NCI-H2107 (cell line): ENCODE data around the gene NDNF.

ENCODE experiments used
- DNase-seq: peaks from one replicate; lab custom pipeline; 2025; lab: John Stamatoyannopoulos, UW

NDNF gene

GRCh38 chr4:121072224-121073003 is at the start of gene NDNF:
NDNF (minus strand) TSS chr4:121072535; CDS start chr4:121045837, 26,698 bp downstream.
- DNase-seq: no peak

- DNase-seq: no peak
Observed at GRCh38 chr4:121119715-121120114, 47.4 kb upstream of the NDNF start.

GRCh38 chr4:121118344-121118743 is 46.0 kb upstream of the NDNF start:
- DNase-seq: no peak

GRCh38 chr4:121114756-121115155 is 42.4 kb upstream of the NDNF start:
- no peak for DNase-seq

- no peak for DNase-seq
Observed at GRCh38 chr4:121112530-121112929, 40.2 kb upstream of the NDNF start.

GRCh38 chr4:121108557-121108956 is 36.2 kb upstream of the NDNF start:
- DNase-seq: no peak

- no peak for DNase-seq
Observed at GRCh38 chr4:121107507-121107906, 35.2 kb upstream of the NDNF start.

GRCh38 chr4:121100093-121100775 is 27.9 kb upstream of the NDNF start:
- no peak for DNase-seq

GRCh38 chr4:121098266-121098665 is 25.9 kb upstream of the NDNF start:
- no peak for DNase-seq

GRCh38 chr4:121096629-121097028 is 24.3 kb upstream of the NDNF start:
- DNase-seq: no peak

GRCh38 chr4:121096191-121096590 is 23.9 kb upstream of the NDNF start:
- DNase-seq: no peak

- DNase-seq: no peak
Observed at GRCh38 chr4:121094297-121094966, 22.1 kb upstream of the NDNF start.

GRCh38 chr4:121093261-121093660 is 20.9 kb upstream of the NDNF start:
- DNase-seq: no peak

- no peak for DNase-seq
Observed at GRCh38 chr4:121091941-121092340, 19.6 kb upstream of the NDNF start.

GRCh38 chr4:121088867-121089266 is 16.5 kb upstream of the NDNF start:
- DNase-seq: no peak

GRCh38 chr4:121079376-121079775 is 7.0 kb upstream of the NDNF start:
- DNase-seq: no peak

GRCh38 chr4:121077496-121077895 is 5.2 kb upstream of the NDNF start:
- DNase-seq: no peak

- no peak for DNase-seq
Observed at GRCh38 chr4:121076416-121076815, 4.1 kb upstream of the NDNF start.

- no peak for DNase-seq
Observed at GRCh38 chr4:121073672-121074381, 1.5 kb upstream of the NDNF start.

GRCh38 chr4:121073004-121073435 is 685 bp upstream of the NDNF start:
- DNase-seq: no peak

GRCh38 chr4:121071640-121072223 is 603 bp downstream of the NDNF start:
- DNase-seq: no peak
